GM21786 (cell line): ENCODE measurements around the gene CHST5.
"Not testable (repeated sequence)": the region's sequence is repeated elsewhere in the genome, so short reads cannot be mapped to it uniquely, and the experiment has no call there.

ENCODE experiments used
- ATAC-seq: cut with Tn5 transposase; IDR thresholded peaks from one replicate; pipeline ENCODE4 v1.9.1; 2021; ENCODE audit not compliant: unreplicated experiment

The CHST5 gene

GRCh38 chr16:75552951-75553350 lies 17.0 kb upstream of the CHST5 start:
- no peak for ATAC-seq

GRCh38 chr16:75550211-75550662 lies 14.3 kb upstream of the CHST5 start:
- ATAC-seq: peak; percentile 82

- ATAC-seq: not testable (repeated sequence)
Measured at GRCh38 chr16:75548456-75548855, 12.5 kb upstream of the CHST5 start.

GRCh38 chr16:75546293-75546692 lies 10.4 kb upstream of the CHST5 start:
- ATAC-seq: no peak

GRCh38 chr16:75545879-75546278 lies 10.0 kb upstream of the CHST5 start:
- not testable (repeated sequence) for ATAC-seq

- ATAC-seq: not testable (repeated sequence)
Measured at GRCh38 chr16:75542462-75542861, 6.6 kb upstream of the CHST5 start.

- ATAC-seq: no peak
Measured at GRCh38 chr16:75541236-75541635, 5.3 kb upstream of the CHST5 start.

- not testable (repeated sequence) for ATAC-seq
Measured at GRCh38 chr16:75538882-75539565, 3.1 kb upstream of the CHST5 start.

- ATAC-seq: no peak
Measured at GRCh38 chr16:75537776-75538175, 1.9 kb upstream of the CHST5 start.

GRCh38 chr16:75535211-75535843 lies 581 bp downstream of the CHST5 start:
- ATAC-seq: no peak

- ATAC-seq: no peak
Measured at GRCh38 chr16:75534560-75535205, 1.2 kb downstream of the CHST5 start.

- no peak for ATAC-seq
Measured at GRCh38 chr16:75532791-75533190, 3.1 kb downstream of the CHST5 start.

- ATAC-seq: no peak
Measured at GRCh38 chr16:75532142-75532765, 3.7 kb downstream of the CHST5 start.

GRCh38 chr16:75529959-75530358 lies 5.9 kb downstream of the CHST5 start:
- ATAC-seq: no peak

- no peak for ATAC-seq
Measured at GRCh38 chr16:75529056-75529905, 6.6 kb downstream of the CHST5 start.

- no peak for ATAC-seq
Measured at GRCh38 chr16:75527825-75528299, 8.0 kb downstream of the CHST5 start.

- no peak for ATAC-seq
Measured at GRCh38 chr16:75526032-75526790, 9.7 kb downstream of the CHST5 start.

- ATAC-seq: no peak
Measured at GRCh38 chr16:75519175-75519574, 16.7 kb downstream of the CHST5 start.

- not testable (repeated sequence) for ATAC-seq
Measured at GRCh38 chr16:75516189-75516966, 19.5 kb downstream of the CHST5 start.
